ENCODE data around the gene PRKAG2. TPM values are rescaled to one million over a fixed set of nuclear protein-coding genes. Genes with fewer than 3 reads are reported as not detected.

The PRKAG2 gene
- total and polyA plus RNA-seq, 2 experiments from 2014 or later = 9.1 to 14.9 TPM

GRCh38 chr7:151727579-151728285, 149.2 kb downstream of the PRKAG2 start:
- no peak overlapping the region for H3K4me3 ChIP-seq
- peak; percentile 21 for ATAC-seq
- H3K27me3 ChIP-seq (ENCODE audit: insufficient read depth) = no peaks in the 10 kb centered on the region
- no peaks in the 10 kb centered on the region for H3K79me2 ChIP-seq (replicated peaks; ENCODE audit: insufficient read depth)
- no peaks in the 10 kb centered on the region for H3K36me3 ChIP-seq (ENCODE audit: insufficient read depth)
- no peak overlapping the region for H2AFZ ChIP-seq
- H3K4me1 ChIP-seq (ENCODE audit: insufficient read depth) = no peaks in the 10 kb centered on the region
- H4K20me1 ChIP-seq (replicated peaks; ENCODE audit: insufficient read depth) = no peaks in the 10 kb centered on the region
- no peaks in the 10 kb centered on the region for H3K36me3 Mint-ChIP-seq (ENCODE audit: low read depth)
- TF ChIP-seq CTCF (conservative IDR thresholded peaks at IDR 0.05; ENCODE audit: low read depth in 2 of 2) (0 out of 4 replicates have a peak, but pooled peaks of 1 of the 2 experiments have one; percentile 12), JUNB (IDR thresholded peaks at IDR 0.05; ENCODE audit: unreplicated experiment) (no peak)
- H3K4me2 ChIP-seq = no peak overlapping the region
- H3K4me3 Mint-ChIP-seq = no peak overlapping the region
- peaks cover 3% of the 10 kb centered on the region; the same call in 1 of the 3 replicates for H3K4me1 Mint-ChIP-seq
- H3K27ac Mint-ChIP-seq = no peak overlapping the region
- H3F3A ChIP-seq (replicated peaks; ENCODE audit: low read depth) = no peaks in the 10 kb centered on the region
- DNase-seq (ENCODE audit: low spot score) = no peak
- H3K9me2 ChIP-seq (ENCODE audit: insufficient read depth) = no peaks in the 10 kb centered on the region
- H3K27me3 Mint-ChIP-seq (ENCODE audit: insufficient read depth, low read depth, poor library complexity) = peaks cover 5% of the 10 kb centered on the region
- H3K9me3 Mint-ChIP-seq = no peaks in the 10 kb centered on the region; the same call in 2 of the 3 replicates
- H3K27ac ChIP-seq (ENCODE audit: low read depth) = no peak overlapping the region

- Histone ChIP-seq H3K4me2 (no peak overlapping the region), H3K9me2 (ENCODE audit: insufficient read depth) (no peaks in the 10 kb centered on the region), H3F3A (replicated peaks; ENCODE audit: low read depth) (no peaks in the 10 kb centered on the region), H3K27ac (ENCODE audit: low read depth) (no peak overlapping the region), H3K36me3 (ENCODE audit: insufficient read depth) (no peaks in the 10 kb centered on the region), H3K4me3 (no peak overlapping the region), H3K79me2 (replicated peaks; ENCODE audit: insufficient read depth) (no peaks in the 10 kb centered on the region), H4K20me1 (replicated peaks; ENCODE audit: insufficient read depth) (no peaks in the 10 kb centered on the region), H3K27me3 (ENCODE audit: insufficient read depth) (no peaks in the 10 kb centered on the region), H3K4me1 (ENCODE audit: insufficient read depth) (no peaks in the 10 kb centered on the region), H2AFZ (no peak overlapping the region)
- H3K27me3 Mint-ChIP-seq (ENCODE audit: insufficient read depth, low read depth, poor library complexity) = peaks cover 5% of the 10 kb centered on the region
- H3K9me3 Mint-ChIP-seq = no peaks in the 10 kb centered on the region; the same call in 2 of the 3 replicates
- no peaks in the 10 kb centered on the region for H3K36me3 Mint-ChIP-seq (ENCODE audit: low read depth)
- ATAC-seq = no peak
- DNase-seq (ENCODE audit: low spot score) = no peak
- H3K4me3 Mint-ChIP-seq = no peak overlapping the region
- H3K27ac Mint-ChIP-seq = no peak overlapping the region; the same call in 1 of the 2 replicates
- H3K4me1 Mint-ChIP-seq = peaks cover 3% of the 10 kb centered on the region; the same call in 1 of the 3 replicates
- TF ChIP-seq NANOG (IDR thresholded peaks at IDR 0.05; ENCODE audit: borderline replicate concordance) (no peak), CREB1 (CRISPR knock-in tag; IDR thresholded peaks at IDR 0.05; ENCODE audit: low read depth) (no peak), STAT1 (IDR thresholded peaks at IDR 0.05; ENCODE audit: unreplicated experiment) (no peak), JUNB (IDR thresholded peaks at IDR 0.05; ENCODE audit: unreplicated experiment) (no peak), ETS1 (IDR thresholded peaks at IDR 0.05) (no peak), ZNF114 (CRISPR knock-in tag; IDR thresholded peaks at IDR 0.05) (no peak), CTCF (conservative IDR thresholded peaks at IDR 0.05; ENCODE audit: low read depth in 2 of 2) (no peak), REST (IDR thresholded peaks at IDR 0.05; ENCODE audit: unreplicated experiment) (no peak), EZH2 (IDR thresholded peaks at IDR 0.05; ENCODE audit: low read depth, unreplicated experiment) (no peak), POLR2AphosphoS5 (IDR thresholded peaks at IDR 0.05; ENCODE audit: low read depth) (no peak), EZH2phosphoT487 (IDR thresholded peaks at IDR 0.05; ENCODE audit: unreplicated experiment) (no peak), ZNF331 (CRISPR knock-in tag; IDR thresholded peaks at IDR 0.05; ENCODE audit: low read depth) (no peak)
Measured at GRCh38 chr7:151726652-151727578, 150.0 kb downstream of the PRKAG2 start.
